Tibial artery (tissue), 4 donors: ENCODE data around the gene RALGPS2.

Source experiments
- DNase-seq, 2 donors: peaks; one replicate each; pipeline ENCODE4 v3.0.0-alpha.2; 2019
- H3K27ac ChIP-seq, 2 donors: fragments of 200-600 bp; sonication (generic) in 1 of 2; 1 replicate in 1 of 2; 2 replicates in 1 of 2; pipeline ENCODE4 v1.5.1; 2018 to 2019; ENCODE audit warnings: mild to moderate bottlenecking in 1 of 2
- H3K27me3 ChIP-seq, 2 donors: fragments of 200-600 bp; sonication (generic) in 1 of 2; one replicate each; pipeline versions ENCODE4 v1.5.1 to v1.6.0; 2016 to 2019
- H3K36me3 ChIP-seq, 3 donors: fragments of 200-600 bp; sonication (generic) in 2 of 3; one replicate each; pipeline ENCODE4 v1.5.1; 2016 to 2019; ENCODE audit warnings: mild to moderate bottlenecking in 2 of 3
- H3K4me1 ChIP-seq, 4 donors: fragments of 200-600 bp; sonication (generic) in 2 of 4; 1 replicate in 3 of 4; 2 replicates in 1 of 4; pipeline ENCODE4 v1.5.1; 2016 to 2019
- H3K4me3 ChIP-seq, 2 donors: fragments of 200-600 bp; sonication (generic) in 1 of 2; 1 replicate in 1 of 2; 2 replicates in 1 of 2; pipeline ENCODE4 v1.5.1; 2018 to 2019; ENCODE audit warnings: mild to moderate bottlenecking in 2 of 2
- H3K9me3 ChIP-seq, 3 donors: fragments of 200-600 bp; sonication (generic) in 1 of 3; one replicate each; pipeline ENCODE4 v1.5.1; 2016 to 2019
- intact Hi-C: fragments of 100-400 bp; cut with DNase I; formaldehyde crosslinking; loops from one replicate; pipeline ENCODE4 v1.15.0; 2023; ENCODE audit warnings: low total_unique reads
- TF ChIP-seq, protein P1 (sequence below), 2 experiments: fragments of 200-600 bp in 1 of 2; fragments of 450-650 bp in 1 of 2; IDR thresholded peaks; one replicate each; pipeline ENCODE4 v1.5.1; 2017 to 2019; ENCODE audit warnings: antibody characterized with exemption in 2 of 2, mild to moderate bottlenecking in 1 of 2, moderate library complexity in 1 of 2

RALGPS2 gene

DNA sequence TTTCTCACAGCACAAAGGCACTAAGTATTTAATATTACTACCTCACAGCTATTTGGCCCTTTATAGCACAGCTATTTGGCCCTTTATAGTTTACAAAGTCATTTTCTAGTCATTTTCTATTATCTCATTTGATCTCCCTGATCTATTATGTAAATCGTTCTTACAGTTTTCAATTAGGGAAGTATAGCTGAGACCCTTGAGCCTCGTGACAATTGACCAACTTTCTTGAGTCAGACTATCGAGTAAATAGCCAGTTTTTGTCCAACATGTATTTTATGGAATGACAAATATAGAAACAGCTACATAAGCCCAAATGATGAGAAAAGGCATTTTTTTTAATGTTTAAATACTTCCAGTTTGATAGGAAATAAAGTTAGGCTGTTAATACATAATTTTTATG lies 152.9 kb downstream of the RALGPS2 start:
- H3K36me3 ChIP-seq = no peaks in the 10 kb centered on the region
- TF ChIP-seq, protein P1, sequence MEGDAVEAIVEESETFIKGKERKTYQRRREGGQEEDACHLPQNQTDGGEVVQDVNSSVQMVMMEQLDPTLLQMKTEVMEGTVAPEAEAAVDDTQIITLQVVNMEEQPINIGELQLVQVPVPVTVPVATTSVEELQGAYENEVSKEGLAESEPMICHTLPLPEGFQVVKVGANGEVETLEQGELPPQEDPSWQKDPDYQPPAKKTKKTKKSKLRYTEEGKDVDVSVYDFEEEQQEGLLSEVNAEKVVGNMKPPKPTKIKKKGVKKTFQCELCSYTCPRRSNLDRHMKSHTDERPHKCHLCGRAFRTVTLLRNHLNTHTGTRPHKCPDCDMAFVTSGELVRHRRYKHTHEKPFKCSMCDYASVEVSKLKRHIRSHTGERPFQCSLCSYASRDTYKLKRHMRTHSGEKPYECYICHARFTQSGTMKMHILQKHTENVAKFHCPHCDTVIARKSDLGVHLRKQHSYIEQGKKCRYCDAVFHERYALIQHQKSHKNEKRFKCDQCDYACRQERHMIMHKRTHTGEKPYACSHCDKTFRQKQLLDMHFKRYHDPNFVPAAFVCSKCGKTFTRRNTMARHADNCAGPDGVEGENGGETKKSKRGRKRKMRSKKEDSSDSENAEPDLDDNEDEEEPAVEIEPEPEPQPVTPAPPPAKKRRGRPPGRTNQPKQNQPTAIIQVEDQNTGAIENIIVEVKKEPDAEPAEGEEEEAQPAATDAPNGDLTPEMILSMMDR (IDR thresholded peaks at IDR 0.05) = no peak
- H3K4me3 ChIP-seq = no peak overlapping the region
- H3K4me1 ChIP-seq = no peaks in the 10 kb centered on the region
- no peak for DNase-seq
- H3K27me3 ChIP-seq = no peaks in the 10 kb centered on the region
- H3K9me3 ChIP-seq = no peaks in the 10 kb centered on the region
- H3K27ac ChIP-seq = no peak overlapping the region
- intact Hi-C loops = no loop called here

DNA sequence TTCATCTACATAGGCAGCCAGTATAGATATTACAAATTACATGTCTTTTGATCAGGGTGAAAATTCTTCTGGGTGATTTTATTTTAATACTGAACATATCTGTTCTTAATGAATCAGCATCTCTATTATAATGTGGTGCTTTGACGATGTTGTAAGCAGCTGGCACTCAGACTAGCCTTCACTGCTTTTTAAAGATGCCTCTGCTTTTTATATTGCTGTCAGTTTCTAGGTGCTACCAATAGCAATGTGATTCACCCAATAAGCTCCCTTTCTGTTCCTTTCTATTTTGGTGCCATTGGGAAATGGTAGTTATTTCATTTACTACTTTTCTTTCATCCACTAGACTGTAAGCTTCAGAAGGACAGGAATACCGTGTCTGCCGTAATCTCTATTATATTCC lies 156.9 kb downstream of the RALGPS2 start:
- Histone ChIP-seq H3K4me1 (no peaks in the 10 kb centered on the region), H3K4me3 (no peak overlapping the region), H3K27ac (no peak overlapping the region), H3K9me3 (no peaks in the 10 kb centered on the region), H3K36me3 (no peaks in the 10 kb centered on the region), H3K27me3 (no peaks in the 10 kb centered on the region)
- intact Hi-C loops = no loop called here
- TF ChIP-seq, protein P1 (IDR thresholded peaks at IDR 0.05) = no peak
- DNase-seq = no peak

DNA sequence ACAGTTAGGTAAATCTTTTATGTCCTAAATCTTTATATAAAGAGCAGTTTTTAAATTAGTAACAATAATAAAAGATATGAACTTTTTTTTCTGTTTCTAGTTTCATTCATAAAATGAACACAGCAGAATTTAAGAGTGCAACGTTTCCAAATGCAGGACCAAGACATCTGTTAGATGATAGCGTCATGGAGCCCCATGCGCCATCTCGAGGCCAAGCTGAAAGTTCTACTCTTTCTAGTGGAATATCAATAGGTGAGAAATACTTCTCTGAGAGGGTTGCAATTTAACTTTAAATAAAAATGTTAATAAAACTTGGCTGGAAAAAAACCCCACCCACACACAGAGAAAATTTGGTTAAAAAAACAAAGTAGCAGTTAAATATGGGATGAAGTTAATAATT lies 160.8 kb downstream of the RALGPS2 start:
- TF ChIP-seq, protein P1 (IDR thresholded peaks at IDR 0.05) = no peak
- DNase-seq = no peak
- intact Hi-C loops = no loop called here

GRCh38 chr1:178886551-178886950 lies 161.5 kb downstream of the RALGPS2 start:
- DNase-seq = no peak
- intact Hi-C loops = no loop called here
- no peak overlapping the region for H3K4me3 ChIP-seq
- H3K4me1 ChIP-seq = no peaks in the 10 kb centered on the region
- TF ChIP-seq, protein P1 (IDR thresholded peaks at IDR 0.05) = no peak
- no peaks in the 10 kb centered on the region for H3K9me3 ChIP-seq
- no peaks in the 10 kb centered on the region for H3K36me3 ChIP-seq
- H3K27ac ChIP-seq = no peak overlapping the region
- no peaks in the 10 kb centered on the region for H3K27me3 ChIP-seq

More for the DNA sequence above, 160.8 kb downstream of the RALGPS2 start:
- Histone ChIP-seq H3K4me1 (no peaks in the 10 kb centered on the region), H3K36me3 (no peaks in the 10 kb centered on the region), H3K27ac (no peak overlapping the region), H3K4me3 (no peak overlapping the region), H3K27me3 (no peaks in the 10 kb centered on the region), H3K9me3 (no peaks in the 10 kb centered on the region)

DNA sequence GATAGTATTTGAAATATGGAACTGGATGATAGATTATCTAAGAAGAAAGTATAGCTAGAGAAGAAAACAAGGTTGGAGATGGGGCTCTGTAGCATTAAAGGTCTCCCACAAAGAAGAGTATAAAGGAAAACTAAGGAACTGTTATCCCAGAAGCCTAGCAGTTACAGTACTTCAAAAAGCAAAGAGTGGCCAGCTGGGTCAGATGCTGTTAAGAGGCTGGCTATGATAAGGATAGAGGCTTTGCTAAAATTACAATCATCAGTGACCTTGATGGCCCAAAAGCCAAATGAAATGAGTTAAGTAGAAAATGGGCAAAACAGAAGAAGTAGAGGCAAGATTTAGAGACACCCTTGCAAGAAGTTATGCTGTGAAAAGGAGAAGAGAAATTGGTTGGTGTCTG lies 170.9 kb downstream of the RALGPS2 start:
- no peaks in the 10 kb centered on the region for H3K27me3 ChIP-seq

More for the DNA sequence above, 170.9 kb downstream of the RALGPS2 start:
- DNase-seq = no peak
- intact Hi-C loops = no loop called here
- no peak overlapping the region for H3K4me3 ChIP-seq
- TF ChIP-seq, protein P1 (IDR thresholded peaks at IDR 0.05) = no peak
- no peak overlapping the region for H3K27ac ChIP-seq
- H3K9me3 ChIP-seq = no peaks in the 10 kb centered on the region
- H3K36me3 ChIP-seq = no peaks in the 10 kb centered on the region
- H3K4me1 ChIP-seq = no peaks in the 10 kb centered on the region
